ENCODE results near the gene PSMB7.

GRCh38 chr9:124340219-124341069, 74.8 kb downstream of the PSMB7 start:
- TF ChIP-seq POLR2A (IDR thresholded peaks at IDR 0.05) (no peak), CTCF (IDR thresholded peaks at IDR 0.05) (no peak)
